ENCODE data around the gene SLC1A2.

DNA sequence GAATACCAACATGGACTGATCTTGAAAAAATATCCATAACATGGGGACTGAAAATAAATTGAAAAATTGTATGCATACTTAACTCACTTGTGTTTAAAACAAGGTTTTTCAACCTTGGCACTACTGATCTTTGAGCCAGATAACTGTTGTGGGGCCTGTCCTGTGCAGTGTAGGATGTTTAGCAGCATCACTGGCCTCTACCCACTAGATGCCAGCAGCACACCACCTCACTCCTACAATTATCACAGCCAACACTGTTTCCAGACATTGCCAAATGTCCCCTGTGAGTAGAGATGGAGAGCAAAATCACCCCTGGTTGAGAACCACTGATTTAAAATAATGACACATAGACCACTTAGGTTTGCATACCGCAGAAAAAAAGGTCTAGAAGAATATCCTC, 45.0 kb upstream of the SLC1A2 start:
- TF ChIP-seq, protein P1, sequence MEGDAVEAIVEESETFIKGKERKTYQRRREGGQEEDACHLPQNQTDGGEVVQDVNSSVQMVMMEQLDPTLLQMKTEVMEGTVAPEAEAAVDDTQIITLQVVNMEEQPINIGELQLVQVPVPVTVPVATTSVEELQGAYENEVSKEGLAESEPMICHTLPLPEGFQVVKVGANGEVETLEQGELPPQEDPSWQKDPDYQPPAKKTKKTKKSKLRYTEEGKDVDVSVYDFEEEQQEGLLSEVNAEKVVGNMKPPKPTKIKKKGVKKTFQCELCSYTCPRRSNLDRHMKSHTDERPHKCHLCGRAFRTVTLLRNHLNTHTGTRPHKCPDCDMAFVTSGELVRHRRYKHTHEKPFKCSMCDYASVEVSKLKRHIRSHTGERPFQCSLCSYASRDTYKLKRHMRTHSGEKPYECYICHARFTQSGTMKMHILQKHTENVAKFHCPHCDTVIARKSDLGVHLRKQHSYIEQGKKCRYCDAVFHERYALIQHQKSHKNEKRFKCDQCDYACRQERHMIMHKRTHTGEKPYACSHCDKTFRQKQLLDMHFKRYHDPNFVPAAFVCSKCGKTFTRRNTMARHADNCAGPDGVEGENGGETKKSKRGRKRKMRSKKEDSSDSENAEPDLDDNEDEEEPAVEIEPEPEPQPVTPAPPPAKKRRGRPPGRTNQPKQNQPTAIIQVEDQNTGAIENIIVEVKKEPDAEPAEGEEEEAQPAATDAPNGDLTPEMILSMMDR (IDR thresholded peaks at IDR 0.05; ENCODE audit: insufficient read depth, low read length), result no peak
- TF ChIP-seq, protein P2, sequence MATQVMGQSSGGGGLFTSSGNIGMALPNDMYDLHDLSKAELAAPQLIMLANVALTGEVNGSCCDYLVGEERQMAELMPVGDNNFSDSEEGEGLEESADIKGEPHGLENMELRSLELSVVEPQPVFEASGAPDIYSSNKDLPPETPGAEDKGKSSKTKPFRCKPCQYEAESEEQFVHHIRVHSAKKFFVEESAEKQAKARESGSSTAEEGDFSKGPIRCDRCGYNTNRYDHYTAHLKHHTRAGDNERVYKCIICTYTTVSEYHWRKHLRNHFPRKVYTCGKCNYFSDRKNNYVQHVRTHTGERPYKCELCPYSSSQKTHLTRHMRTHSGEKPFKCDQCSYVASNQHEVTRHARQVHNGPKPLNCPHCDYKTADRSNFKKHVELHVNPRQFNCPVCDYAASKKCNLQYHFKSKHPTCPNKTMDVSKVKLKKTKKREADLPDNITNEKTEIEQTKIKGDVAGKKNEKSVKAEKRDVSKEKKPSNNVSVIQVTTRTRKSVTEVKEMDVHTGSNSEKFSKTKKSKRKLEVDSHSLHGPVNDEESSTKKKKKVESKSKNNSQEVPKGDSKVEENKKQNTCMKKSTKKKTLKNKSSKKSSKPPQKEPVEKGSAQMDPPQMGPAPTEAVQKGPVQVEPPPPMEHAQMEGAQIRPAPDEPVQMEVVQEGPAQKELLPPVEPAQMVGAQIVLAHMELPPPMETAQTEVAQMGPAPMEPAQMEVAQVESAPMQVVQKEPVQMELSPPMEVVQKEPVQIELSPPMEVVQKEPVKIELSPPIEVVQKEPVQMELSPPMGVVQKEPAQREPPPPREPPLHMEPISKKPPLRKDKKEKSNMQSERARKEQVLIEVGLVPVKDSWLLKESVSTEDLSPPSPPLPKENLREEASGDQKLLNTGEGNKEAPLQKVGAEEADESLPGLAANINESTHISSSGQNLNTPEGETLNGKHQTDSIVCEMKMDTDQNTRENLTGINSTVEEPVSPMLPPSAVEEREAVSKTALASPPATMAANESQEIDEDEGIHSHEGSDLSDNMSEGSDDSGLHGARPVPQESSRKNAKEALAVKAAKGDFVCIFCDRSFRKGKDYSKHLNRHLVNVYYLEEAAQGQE (IDR thresholded peaks at IDR 0.05; ENCODE audit: insufficient replicate concordance, low read depth), result no peak
